ENCODE results near the gene C11orf21.

- TF ChIP-seq, protein P1, sequence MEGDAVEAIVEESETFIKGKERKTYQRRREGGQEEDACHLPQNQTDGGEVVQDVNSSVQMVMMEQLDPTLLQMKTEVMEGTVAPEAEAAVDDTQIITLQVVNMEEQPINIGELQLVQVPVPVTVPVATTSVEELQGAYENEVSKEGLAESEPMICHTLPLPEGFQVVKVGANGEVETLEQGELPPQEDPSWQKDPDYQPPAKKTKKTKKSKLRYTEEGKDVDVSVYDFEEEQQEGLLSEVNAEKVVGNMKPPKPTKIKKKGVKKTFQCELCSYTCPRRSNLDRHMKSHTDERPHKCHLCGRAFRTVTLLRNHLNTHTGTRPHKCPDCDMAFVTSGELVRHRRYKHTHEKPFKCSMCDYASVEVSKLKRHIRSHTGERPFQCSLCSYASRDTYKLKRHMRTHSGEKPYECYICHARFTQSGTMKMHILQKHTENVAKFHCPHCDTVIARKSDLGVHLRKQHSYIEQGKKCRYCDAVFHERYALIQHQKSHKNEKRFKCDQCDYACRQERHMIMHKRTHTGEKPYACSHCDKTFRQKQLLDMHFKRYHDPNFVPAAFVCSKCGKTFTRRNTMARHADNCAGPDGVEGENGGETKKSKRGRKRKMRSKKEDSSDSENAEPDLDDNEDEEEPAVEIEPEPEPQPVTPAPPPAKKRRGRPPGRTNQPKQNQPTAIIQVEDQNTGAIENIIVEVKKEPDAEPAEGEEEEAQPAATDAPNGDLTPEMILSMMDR (IDR thresholded peaks at IDR 0.05) = no peak
- TF ChIP-seq POLR2A (IDR thresholded peaks at IDR 0.05) = no peak
Observed at GRCh38 chr11:2343502-2343901, 41.8 kb upstream of the C11orf21 start.

Data from adrenal gland (tissue), 5 donors.